GM19240 (cell line): ENCODE measurements around the gene ARMC10.
"Not testable (repeated sequence)": the region's sequence is repeated elsewhere in the genome, so short reads cannot be mapped to it uniquely, and the experiment has no call there.

Experiments
- DNase-seq: peaks from one replicate; pipeline ENCODE4 v3.0.0; 2011; ENCODE audit warnings: low spot score; ENCODE audit not compliant: insufficient read length

The ARMC10 gene

DNA sequence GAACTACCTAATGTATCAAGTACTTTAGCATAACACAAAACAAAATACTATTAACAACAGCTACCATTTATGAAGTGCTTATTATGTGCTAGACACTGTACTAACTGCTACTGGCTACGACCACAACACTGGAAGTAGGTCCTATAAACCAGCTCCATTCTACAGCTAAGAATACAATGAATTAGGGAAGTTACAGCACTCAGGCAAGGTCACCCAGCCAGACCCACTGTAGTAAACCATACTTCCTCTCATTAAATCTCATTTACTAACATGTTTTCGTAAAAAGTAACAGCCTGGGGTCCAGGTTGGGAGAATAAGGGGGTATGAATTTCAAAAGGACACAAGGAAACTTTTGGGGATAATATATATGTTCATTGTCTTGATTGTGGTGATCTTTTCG is 48.6 kb downstream of the ARMC10 start:
- no peak for DNase-seq

DNA sequence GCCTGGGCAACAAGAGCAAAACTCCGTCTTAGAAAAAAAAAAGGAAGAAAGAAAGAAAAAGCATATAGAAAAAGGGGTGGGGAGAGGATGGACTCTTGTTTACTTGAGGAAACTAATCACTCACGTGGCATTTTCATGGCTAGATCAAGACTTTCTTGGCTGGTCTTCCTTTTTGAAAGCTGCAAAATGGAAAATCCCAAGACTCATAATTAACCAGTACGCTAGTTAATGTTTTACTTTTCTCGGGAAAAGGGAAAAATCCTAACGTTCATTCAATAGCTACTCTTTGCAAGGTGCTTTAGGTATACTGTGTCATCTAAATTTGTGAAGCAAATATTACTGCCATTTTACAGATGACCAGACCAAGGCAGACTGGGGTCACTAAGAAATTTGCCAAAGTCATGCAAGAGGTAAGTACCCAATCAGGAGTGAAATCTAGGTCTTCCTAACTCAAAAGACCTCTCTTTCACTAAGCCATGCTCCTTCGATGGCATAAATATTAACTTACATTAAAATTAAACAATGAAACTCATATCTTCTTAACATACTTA is 49.6 kb downstream of the ARMC10 start:
- no peak for DNase-seq

DNA sequence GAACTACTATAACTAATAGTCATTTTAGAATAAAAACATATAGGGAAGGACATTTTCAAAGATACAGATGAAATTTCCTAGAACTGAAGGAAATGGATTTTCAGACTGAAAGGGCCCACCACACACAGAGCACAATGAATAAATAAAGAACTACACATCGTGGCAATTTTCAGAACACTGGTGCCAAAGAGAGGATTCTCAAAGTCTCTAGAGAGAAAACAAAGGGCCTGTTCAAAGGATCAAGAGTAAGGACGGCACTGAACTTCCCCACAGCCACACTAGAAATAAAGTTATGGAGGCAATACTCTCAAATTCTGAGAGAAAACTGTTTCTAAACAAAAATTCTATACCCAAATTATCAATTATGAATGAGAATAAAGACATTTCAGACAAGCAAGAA is 52.1 kb downstream of the ARMC10 start:
- DNase-seq: no peak

DNA sequence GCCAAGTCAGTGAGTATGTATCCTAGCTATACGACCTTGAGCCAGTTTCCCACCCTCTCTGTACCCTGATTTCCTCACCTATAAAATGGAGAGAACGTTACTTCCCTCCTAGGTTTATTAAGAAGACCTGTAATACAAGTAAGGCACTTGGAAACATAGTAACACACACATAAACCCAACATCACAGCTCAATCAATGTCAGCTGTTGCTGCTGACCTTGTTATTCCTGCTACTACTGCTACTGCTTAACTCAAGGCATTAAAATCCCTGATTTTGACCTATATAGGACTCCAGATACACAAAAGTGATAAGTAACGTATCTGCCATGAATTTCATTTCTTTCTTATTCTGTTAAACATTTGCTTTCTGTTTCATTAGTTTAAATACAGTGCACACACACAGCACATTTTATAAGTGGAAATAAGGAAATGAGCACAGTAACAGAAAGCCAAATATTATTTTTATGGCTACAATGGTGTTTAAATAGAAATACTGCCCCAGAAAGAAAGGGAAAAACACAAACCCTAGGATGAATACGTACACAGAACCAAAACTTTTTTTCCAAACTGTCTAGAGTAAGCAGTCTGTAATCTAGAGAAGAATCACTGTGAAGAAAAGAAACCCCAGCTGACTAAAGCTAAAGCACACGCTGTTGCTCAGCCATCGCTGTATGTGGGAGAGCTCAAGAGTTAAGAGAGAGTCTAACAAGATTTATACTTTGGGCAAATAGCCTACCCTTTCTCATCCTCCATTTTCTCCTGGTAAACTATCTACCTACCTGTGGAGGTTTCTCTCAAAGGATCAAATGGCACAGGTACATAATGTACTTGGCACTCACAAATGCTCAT is 55.0 kb downstream of the ARMC10 start:
- no peak for DNase-seq

DNA sequence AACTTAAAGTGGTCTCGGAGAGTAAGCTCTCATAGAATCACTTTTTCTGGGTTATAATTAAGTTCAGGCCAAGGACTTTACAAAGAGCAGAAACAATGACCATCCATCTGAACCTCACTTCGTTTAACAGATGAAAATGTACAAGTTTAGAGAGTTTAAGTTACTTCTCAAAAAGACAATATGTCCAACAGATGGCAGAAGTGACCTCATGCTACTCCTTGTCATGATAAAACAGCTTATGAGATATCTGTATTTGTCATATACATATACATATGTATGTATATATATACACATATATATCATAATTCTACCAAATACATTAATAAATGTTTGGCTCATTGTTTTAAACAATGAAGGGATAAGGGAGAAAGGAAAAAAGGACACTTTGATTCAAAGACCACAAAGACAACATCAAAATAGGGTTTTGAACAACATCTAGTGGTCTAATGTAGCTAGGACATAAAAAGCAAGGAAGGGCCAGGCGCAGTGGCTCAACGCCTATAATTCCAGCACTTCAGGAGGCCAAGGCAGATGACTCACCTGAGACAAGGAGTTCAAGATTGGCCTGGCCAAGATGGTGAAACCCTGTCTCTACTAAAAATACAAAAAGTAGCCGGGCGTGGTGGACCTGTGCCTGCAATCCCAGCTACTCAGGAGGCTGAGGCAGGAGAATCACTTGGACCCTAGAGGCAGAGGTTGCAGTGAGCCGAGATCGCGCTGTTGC is 56.1 kb downstream of the ARMC10 start:
- DNase-seq: no peak

DNA sequence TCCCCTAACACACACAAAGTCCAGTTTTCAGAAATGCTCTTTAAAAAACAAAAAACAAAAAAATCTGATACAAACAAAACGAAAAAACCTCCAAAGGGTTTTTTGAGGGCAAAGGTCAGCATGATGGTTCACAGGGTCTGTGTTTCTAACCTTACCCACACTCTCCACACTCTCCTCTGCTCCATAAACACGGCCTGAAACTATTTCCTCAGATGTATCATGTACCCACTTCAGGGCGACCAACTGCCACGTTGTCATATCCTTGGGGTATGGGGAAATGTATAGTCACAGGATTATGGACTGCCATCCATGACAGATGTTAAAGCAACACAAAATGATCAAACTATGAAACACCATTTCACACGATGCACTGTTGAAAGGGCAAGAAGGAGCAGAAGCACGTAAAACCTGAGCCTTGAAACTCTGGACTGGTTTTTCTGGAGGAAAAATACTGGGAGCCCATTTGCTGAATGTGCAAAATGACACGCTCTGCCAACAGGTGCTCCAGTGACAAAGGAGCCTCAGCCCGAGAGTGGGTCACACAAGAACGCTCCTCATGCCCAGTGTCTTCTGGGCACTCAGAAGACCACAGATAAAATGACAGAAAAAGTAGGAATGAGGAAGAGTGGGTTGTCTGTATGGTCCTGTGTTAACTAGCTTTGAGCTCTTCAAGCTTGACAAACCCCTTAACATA is 58.2 kb downstream of the ARMC10 start:
- no peak for DNase-seq

DNA sequence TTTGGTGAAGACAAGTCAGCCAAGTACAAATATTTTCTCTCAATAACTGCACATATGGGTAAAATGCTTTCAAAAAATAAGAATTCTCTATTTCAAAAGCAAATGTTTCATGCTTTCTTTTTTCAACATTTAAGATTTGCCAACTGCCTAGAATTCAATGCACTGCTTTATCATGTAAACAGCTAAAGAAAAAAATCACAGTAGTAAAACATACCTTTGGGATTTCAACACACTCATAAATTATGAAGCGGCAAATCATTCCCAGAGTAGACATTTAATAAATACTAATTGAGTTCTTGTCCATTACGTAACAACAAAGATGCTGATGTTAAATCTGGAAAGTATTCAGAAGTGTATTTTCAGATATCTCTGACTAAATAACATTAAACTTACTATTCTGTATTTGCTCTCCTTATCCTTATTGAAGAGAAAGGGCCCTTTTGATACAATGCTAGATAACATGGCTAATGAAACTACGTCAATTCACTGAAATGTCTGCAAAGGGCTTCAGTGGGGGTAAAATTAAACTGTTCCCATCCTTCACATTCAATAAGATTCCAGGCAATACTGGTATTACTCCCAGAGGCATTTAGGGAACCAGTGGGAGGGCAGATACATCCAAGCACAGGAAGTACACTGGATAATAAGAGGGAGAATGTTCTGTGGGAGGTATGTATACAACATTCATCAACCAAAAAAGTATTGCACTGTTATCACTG is 60.1 kb downstream of the ARMC10 start:
- no peak for DNase-seq

DNA sequence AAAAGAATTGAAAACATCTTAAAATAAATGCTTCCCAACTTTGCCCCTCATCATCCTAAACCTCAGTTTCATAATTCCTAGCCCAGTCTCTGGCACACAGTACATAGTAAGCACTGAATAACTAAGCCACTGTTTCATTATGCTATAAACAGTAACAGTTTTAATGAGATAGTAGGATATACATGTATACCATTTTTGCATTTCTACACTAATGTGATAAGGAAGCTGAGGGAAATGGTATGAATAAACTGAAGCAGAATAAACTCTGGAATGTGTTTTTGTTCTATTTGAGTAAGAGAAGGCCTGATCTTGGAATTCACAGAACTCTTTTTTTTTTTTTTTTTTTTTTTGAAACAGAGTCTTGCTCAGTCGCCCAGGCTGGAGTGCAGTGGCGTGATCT is 65.1 kb downstream of the ARMC10 start:
- DNase-seq: no peak

DNA sequence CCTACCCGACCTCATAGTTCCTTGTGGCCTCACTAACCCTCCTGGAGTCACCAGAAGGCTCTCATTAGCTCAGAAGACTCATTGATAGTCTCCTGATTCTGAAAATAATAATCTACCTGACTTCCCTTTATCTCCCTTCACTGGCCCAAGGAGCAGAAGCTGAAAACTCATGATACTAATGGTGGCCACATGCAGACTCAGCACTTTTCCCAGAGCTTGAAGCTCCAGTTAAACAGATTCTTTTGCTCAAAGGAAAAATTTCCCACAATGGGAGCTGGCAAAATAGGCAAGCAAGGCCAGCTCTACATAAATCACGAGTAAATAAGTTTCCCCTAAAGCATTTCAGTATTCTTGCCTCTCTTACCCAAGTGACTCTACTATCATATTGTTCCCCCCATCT is 65.7 kb downstream of the ARMC10 start:
- DNase-seq: no peak

DNA sequence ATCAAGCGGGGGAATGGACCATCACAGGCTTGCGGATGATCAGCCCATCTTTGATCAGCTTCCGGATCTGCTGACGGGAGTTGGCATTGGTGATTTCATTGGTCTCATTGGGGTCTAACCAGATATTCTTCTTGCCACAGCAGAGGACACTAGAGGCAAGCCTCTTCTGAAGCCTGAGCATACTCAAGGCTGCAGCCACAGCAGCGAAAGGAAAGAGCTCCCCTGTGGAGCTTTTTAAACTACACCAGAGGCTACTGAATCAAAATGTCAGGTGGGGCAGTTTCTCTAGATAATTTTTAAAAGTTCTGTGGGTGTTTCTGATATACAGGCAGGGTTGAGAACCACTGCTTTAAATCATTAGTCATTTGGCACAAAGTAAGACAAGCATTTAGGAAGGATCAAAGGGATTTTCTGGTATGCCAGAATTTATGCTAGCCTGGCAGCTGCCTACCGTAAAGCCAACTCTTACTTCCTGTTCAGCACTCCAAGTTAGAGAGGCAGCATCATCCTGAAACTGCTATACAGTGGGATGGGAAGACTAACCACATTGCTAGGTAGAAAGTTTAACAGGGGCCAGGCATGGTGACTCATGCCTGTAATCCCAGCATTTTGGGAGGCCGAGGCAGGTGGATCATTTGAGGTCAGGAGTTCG is 66.9 kb downstream of the ARMC10 start:
- no peak for DNase-seq

DNA sequence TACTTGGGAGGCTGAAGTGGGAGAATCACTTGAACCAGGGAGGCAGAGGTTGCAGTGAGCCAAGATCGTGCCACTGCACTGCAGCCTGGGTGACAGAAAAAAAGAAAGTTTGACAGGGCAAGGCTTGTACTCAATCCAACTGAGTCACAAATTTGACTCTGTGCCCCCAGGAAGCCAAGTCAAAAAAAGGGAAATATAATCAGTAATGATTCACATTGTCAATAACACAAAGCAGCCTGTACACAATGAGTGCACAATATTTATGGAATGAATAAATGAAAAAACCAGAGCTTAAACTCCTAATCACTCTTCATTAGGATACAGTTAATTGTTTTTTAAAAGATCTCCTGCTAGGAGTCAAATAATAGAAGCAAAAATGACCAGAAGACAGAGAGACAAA is 67.6 kb downstream of the ARMC10 start:
- no peak for DNase-seq

DNA sequence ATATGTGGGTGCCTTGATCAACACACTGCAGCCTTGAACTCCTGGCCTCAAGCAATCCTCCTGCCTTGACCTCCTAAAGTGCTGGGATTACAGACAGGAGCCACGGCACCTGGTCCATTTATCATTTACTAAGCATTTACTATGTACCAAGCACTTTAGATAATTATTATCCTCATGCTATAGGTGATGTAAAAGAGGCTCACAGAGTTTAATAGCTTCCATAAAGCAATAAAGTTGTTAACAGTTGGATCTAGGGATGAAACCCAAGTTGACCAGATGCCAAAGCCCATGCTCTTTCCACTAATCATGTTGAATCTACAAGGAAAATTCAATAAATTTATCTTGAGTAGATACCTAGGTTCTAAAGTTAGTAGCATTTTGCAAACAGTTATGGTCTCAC is 68.9 kb downstream of the ARMC10 start:
- DNase-seq: no peak

DNA sequence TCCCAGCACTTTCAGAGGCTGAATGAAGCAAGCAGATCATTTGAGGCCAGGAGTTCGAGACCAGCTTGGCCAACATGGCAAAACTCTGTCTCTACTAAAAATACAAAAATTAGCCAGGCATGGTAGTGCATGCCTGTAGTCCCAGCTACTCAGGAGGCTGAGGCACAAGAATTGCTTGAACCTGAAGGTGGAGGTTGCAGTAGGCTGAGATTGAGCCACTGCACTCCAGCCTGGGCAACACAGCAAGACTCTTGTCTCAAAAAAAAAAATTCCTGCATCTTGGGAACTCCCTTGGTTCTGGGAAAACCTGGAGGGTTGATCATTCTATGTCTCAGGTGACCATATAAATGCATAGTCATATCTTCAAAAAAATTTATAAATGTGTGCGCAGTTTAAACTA is 69.8 kb downstream of the ARMC10 start:
- not testable (repeated sequence) for DNase-seq

DNA sequence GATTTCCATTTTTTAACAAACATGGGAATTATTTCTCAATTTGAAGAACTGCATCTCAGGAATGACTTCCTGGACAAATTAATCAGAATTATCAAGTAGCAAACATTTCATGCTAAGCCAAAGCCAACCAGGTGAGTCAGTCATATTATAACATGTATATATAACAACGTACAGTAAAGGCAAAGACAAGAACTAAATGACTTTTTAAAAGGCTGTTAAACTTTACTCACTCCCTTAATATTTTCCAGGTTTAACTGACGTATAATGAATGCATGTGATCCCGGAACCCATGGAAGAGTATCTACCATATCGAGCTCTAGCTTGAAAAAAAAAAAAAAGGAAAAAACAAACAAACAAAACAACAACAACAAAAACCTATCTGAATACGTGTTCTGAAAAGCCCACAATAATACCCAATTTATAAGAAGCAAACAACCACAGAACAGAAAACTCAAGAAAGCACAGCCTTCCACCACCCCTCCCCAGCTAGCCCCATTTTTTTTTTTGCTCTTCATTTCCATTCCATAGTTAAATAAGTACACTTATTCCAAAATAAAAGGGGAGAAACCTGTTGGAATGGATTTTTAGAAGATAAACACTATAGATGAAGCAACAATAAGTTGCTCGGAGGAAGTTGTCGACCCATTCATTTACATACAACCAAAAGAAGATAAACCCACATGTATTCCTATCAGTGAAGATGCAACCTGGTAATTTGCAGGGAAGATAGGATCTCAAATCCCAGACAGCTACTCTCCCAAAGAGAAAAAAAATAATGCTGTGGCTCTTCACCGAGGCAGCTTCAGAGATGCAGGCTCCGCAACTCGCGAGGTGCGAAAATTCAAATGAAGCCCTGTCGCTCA is 73.4 kb downstream of the ARMC10 start:
- no peak for DNase-seq
